SU-DHL-6 (cell line): ENCODE results near the gene DMBT1.

Experiments
- H2AFZ ChIP-seq: fragments of 200-600 bp; sonication (generic); 2 replicates; pipeline ENCODE4 v1.6.1; 2014; ENCODE audit warnings: low read depth, mild to moderate bottlenecking, moderate library complexity, mixed read lengths, antibody characterized with exemption, low read length; ENCODE audit not compliant: severe bottlenecking
- H3F3A ChIP-seq: fragments of 200-600 bp; shearing (Covaris generic); 2 replicates; pipeline ENCODE4 v1.6.0; 2016; ENCODE audit warnings: antibody characterized with exemption, mild to moderate bottlenecking; ENCODE audit not compliant: insufficient read depth
- H3K27ac ChIP-seq: fragments of 200-600 bp; sonication (generic); 2 replicates; pipeline ENCODE4 v1.5.1; 2016; ENCODE audit warnings: low read depth, mild to moderate bottlenecking, low read length, moderate library complexity, mixed read lengths
- H3K27me3 ChIP-seq: fragments of 200-600 bp; sonication (generic), shearing (Covaris generic); 2 replicates; pipeline ENCODE4 v1.6.0; 2014; ENCODE audit warnings: mild to moderate bottlenecking, low read length
- H3K36me3 ChIP-seq: fragments of 200-600 bp; sonication (generic); 2 replicates; pipeline ENCODE4 v1.6.1; 2014; ENCODE audit warnings: mild to moderate bottlenecking, low read length, mixed read lengths
- H3K4me2 ChIP-seq: fragments of 300-600, 200-600 bp; shearing (Covaris generic), sonication (generic); 2 replicates; pipeline ENCODE4 v1.6.0; 2014; ENCODE audit warnings: low read length, low read depth, mild to moderate bottlenecking; ENCODE audit not compliant: poor library complexity, severe bottlenecking
- H3K4me3 ChIP-seq: fragments of 200-600 bp; sonication (generic); 2 replicates; pipeline ENCODE4 v1.5.1; 2014; ENCODE audit warnings: antibody characterized with exemption, low read length, mild to moderate bottlenecking, mixed read lengths; ENCODE audit not compliant: insufficient read depth, poor library complexity, severe bottlenecking
- H3K79me2 ChIP-seq: fragments of 200-600 bp; sonication (generic); 2 replicates; pipeline ENCODE4 v1.6.1; 2014; ENCODE audit warnings: mild to moderate bottlenecking, low read length, moderate library complexity; ENCODE audit not compliant: insufficient read depth
- H3K9ac ChIP-seq: fragments of 200-600 bp; sonication (generic); 2 replicates; pipeline ENCODE4 v1.7.0; 2014; ENCODE audit warnings: mild to moderate bottlenecking, low read length
- H3K9me2 ChIP-seq: fragments of 200-600 bp; sonication (generic); replicated peaks from 2 replicates; pipeline ENCODE4 v1.6.1; 2014; ENCODE audit warnings: low read length; ENCODE audit not compliant: insufficient read depth
- H3K9me3 ChIP-seq: fragments of 200-600 bp; sonication (generic); 2 replicates; pipeline ENCODE4 v1.6.1; 2014; ENCODE audit warnings: low read length, mixed read lengths; ENCODE audit not compliant: insufficient read depth
- H4K20me1 ChIP-seq: fragments of 200-600 bp; sonication (generic); 2 replicates; pipeline ENCODE4 v1.6.1; 2014; ENCODE audit warnings: low read depth, mild to moderate bottlenecking, antibody characterized with exemption, low read length, moderate library complexity, mixed read lengths
- CTCF ChIP-seq: fragments of 200-600 bp; sonication (generic); IDR thresholded peaks from one replicate; pipeline ENCODE4 v1.5.1; 2017; ENCODE audit warnings: antibody characterized with exemption, mild to moderate bottlenecking, low read length, moderate library complexity; ENCODE audit not compliant: insufficient read depth, poor library complexity, severe bottlenecking
- EZH2phosphoT487 ChIP-seq: fragments of 200-600 bp; sonication (generic), shearing (Covaris generic); conservative IDR thresholded peaks from 2 replicates; pipeline ENCODE4 v1.6.1; 2018; ENCODE audit warnings: mild to moderate bottlenecking, antibody characterized with exemption, low read length, moderate library complexity, mixed read lengths

The DMBT1 gene

GRCh38 chr10:122515588-122516231, 44.8 kb upstream of the DMBT1 start:
- no peak overlapping the region for H2AFZ ChIP-seq
- H4K20me1 ChIP-seq: no peaks in the 10 kb centered on the region
- no peak overlapping the region for H3K4me2 ChIP-seq
- TF ChIP-seq EZH2phosphoT487: no peak
- no peak overlapping the region for H3K4me3 ChIP-seq
- H3K79me2 ChIP-seq: no peaks in the 10 kb centered on the region
- no peaks in the 10 kb centered on the region for H3K9me3 ChIP-seq
- H3K27me3 ChIP-seq: no peaks in the 10 kb centered on the region
- H3F3A ChIP-seq: no peaks in the 10 kb centered on the region
- H3K36me3 ChIP-seq: no peaks in the 10 kb centered on the region
- H3K27ac ChIP-seq: no peak overlapping the region
- H3K9me2 ChIP-seq: no peaks in the 10 kb centered on the region
- H3K9ac ChIP-seq: no peak overlapping the region

- Histone ChIP-seq H3K4me3 (no peak overlapping the region), H3K9ac (no peak overlapping the region), H3K27ac (no peak overlapping the region), H3K9me3 (no peaks in the 10 kb centered on the region), H2AFZ (no peak overlapping the region), H3K36me3 (no peaks in the 10 kb centered on the region), H3K9me2 (no peaks in the 10 kb centered on the region), H4K20me1 (no peaks in the 10 kb centered on the region), H3K79me2 (no peaks in the 10 kb centered on the region), H3F3A (no peaks in the 10 kb centered on the region), H3K27me3 (no peaks in the 10 kb centered on the region), H3K4me2 (no peak overlapping the region)
- no peak for TF ChIP-seq CTCF
- no peak for TF ChIP-seq EZH2phosphoT487
Measured at GRCh38 chr10:122516734-122517133, 43.8 kb upstream of the DMBT1 start.

GRCh38 chr10:122519144-122519543, 41.4 kb upstream of the DMBT1 start:
- H3K79me2 ChIP-seq: no peaks in the 10 kb centered on the region
- H3F3A ChIP-seq: no peaks in the 10 kb centered on the region
- no peak overlapping the region for H2AFZ ChIP-seq
- no peak overlapping the region for H3K9ac ChIP-seq
- H3K36me3 ChIP-seq: no peaks in the 10 kb centered on the region
- no peak overlapping the region for H3K4me2 ChIP-seq
- no peak for TF ChIP-seq CTCF
- TF ChIP-seq EZH2phosphoT487: no peak
- no peaks in the 10 kb centered on the region for H3K9me2 ChIP-seq
- no peaks in the 10 kb centered on the region for H3K27me3 ChIP-seq
- H4K20me1 ChIP-seq: no peaks in the 10 kb centered on the region
- no peak overlapping the region for H3K27ac ChIP-seq
- no peak overlapping the region for H3K4me3 ChIP-seq
- H3K9me3 ChIP-seq: no peaks in the 10 kb centered on the region

GRCh38 chr10:122519873-122520272, 40.7 kb upstream of the DMBT1 start:
- Histone ChIP-seq H3K4me2 (no peak overlapping the region), H3K9me3 (no peaks in the 10 kb centered on the region), H3F3A (no peaks in the 10 kb centered on the region), H3K27ac (no peak overlapping the region), H3K79me2 (no peaks in the 10 kb centered on the region), H3K9me2 (no peaks in the 10 kb centered on the region), H3K4me3 (no peak overlapping the region), H3K27me3 (no peaks in the 10 kb centered on the region), H3K9ac (no peak overlapping the region), H3K36me3 (no peaks in the 10 kb centered on the region), H4K20me1 (no peaks in the 10 kb centered on the region), H2AFZ (no peak overlapping the region)
- TF ChIP-seq EZH2phosphoT487: no peak
